ENCODE results near the gene NMNAT2. TPM values are rescaled to one million over a fixed set of nuclear protein-coding genes. Genes with fewer than 3 reads are reported as not detected.

Gene NMNAT2
- total and polyA plus RNA-seq, 4 donors, result 0.10 to 1.1 (median 0.94) TPM

DNA sequence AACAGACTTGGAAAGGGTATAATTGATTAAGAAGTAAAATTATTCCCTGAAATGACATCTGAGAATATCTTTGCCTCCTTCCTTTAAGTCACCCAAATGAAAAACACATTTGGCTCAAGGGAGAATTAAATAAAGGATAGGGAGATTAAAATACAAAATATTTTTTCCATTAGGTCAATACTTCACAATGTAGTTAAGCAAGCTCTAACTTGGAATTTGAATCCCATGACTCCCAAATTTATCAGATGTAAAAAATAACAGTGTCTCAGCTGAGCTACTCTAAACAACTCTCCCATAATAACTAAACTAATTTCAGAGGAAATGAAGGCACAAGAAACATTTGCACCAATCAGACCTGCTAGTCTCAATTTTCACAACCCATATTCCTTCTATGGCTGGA lies 6.5 kb upstream of the NMNAT2 start:
- no peaks in the 10 kb centered on the region for H3K4me1 ChIP-seq (ENCODE audit: control insufficient read depth in 5 of 5, insufficient read depth in 5 of 5, low read length in 5 of 5)
- TF ChIP-seq, protein P1, sequence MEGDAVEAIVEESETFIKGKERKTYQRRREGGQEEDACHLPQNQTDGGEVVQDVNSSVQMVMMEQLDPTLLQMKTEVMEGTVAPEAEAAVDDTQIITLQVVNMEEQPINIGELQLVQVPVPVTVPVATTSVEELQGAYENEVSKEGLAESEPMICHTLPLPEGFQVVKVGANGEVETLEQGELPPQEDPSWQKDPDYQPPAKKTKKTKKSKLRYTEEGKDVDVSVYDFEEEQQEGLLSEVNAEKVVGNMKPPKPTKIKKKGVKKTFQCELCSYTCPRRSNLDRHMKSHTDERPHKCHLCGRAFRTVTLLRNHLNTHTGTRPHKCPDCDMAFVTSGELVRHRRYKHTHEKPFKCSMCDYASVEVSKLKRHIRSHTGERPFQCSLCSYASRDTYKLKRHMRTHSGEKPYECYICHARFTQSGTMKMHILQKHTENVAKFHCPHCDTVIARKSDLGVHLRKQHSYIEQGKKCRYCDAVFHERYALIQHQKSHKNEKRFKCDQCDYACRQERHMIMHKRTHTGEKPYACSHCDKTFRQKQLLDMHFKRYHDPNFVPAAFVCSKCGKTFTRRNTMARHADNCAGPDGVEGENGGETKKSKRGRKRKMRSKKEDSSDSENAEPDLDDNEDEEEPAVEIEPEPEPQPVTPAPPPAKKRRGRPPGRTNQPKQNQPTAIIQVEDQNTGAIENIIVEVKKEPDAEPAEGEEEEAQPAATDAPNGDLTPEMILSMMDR (IDR thresholded peaks at IDR 0.05; ENCODE audit: control extremely low read depth, extremely low read depth), result no peak

DNA sequence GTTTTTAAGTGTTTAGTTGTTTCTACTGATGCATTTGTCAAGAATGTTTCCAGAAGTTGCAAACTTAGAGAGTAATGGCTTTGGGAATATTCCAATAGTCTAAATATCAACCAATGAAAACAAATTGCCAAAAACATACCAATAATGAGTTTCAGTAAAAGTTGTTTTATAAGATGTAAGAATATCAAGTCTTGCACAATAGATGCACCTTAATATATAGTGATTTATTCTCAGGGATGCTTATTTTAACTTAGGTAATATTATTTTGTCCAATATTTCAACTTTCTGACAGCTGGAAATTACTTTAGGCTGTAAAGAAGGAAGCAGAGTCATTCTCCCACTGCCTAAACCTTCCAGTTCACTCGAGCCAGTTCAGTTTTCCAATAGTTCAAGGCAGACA lies 5.4 kb upstream of the NMNAT2 start:
- ATAC-seq (ENCODE audit: insufficient read depth, low FRiP score) (no peak), DNase-seq (no peak)
- 35 to 48% methylated on average over 1 of the region's 1 CpG for WGBS, 2 donors
- peaks cover 0 to 19% (median 16%) of the 10 kb centered on the region in 3 donors for H3K27me3 ChIP-seq (ENCODE audit: control insufficient read depth in 3 of 3, insufficient read depth in 3 of 3, low read length in 2 of 3)
- H3K27ac ChIP-seq (ENCODE audit: low read depth in 1 of 2, low read length in 1 of 2), result no peak overlapping the region
- H3K4me3 ChIP-seq, result no peak overlapping the region
- H3K4me1 ChIP-seq (ENCODE audit: control insufficient read depth in 5 of 5, insufficient read depth in 5 of 5, low read length in 5 of 5), result no peaks in the 10 kb centered on the region
- H3K9me3 ChIP-seq (ENCODE audit: control insufficient read depth in 4 of 4, insufficient read depth in 3 of 4, low read length in 3 of 4), result peaks cover 0 to 2% (median 0%) of the 10 kb centered on the region in 4 donors
- H3K36me3 ChIP-seq (ENCODE audit: control insufficient read depth in 4 of 4, insufficient read depth in 4 of 4, low read length in 4 of 4), result no peaks in the 10 kb centered on the region
- TF ChIP-seq, protein P1 (IDR thresholded peaks at IDR 0.05; ENCODE audit: control extremely low read depth, extremely low read depth), result no peak
- no peak overlapping the region for H3K9ac ChIP-seq (ENCODE audit: insufficient read depth in 1 of 2, low read length in 2 of 2)

More for the DNA sequence above, 6.5 kb upstream of the NMNAT2 start:
- H3K9me3 ChIP-seq (ENCODE audit: control insufficient read depth in 4 of 4, insufficient read depth in 3 of 4, low read length in 3 of 4), result no peaks in the 10 kb centered on the region
- no peak overlapping the region for H3K9ac ChIP-seq (ENCODE audit: insufficient read depth in 1 of 2, low read length in 2 of 2)
- no peak overlapping the region for H3K4me3 ChIP-seq
- H3K27me3 ChIP-seq (ENCODE audit: control insufficient read depth in 3 of 3, insufficient read depth in 3 of 3, low read length in 2 of 3), result peaks cover 0 to 8% (median 7%) of the 10 kb centered on the region in 3 donors
- H3K36me3 ChIP-seq (ENCODE audit: control insufficient read depth in 4 of 4, insufficient read depth in 4 of 4, low read length in 4 of 4), result no peaks in the 10 kb centered on the region
- H3K27ac ChIP-seq (ENCODE audit: low read depth in 1 of 2, low read length in 1 of 2), result no peak overlapping the region
- ATAC-seq (ENCODE audit: insufficient read depth, low FRiP score) (no peak), DNase-seq (no peak)

DNA sequence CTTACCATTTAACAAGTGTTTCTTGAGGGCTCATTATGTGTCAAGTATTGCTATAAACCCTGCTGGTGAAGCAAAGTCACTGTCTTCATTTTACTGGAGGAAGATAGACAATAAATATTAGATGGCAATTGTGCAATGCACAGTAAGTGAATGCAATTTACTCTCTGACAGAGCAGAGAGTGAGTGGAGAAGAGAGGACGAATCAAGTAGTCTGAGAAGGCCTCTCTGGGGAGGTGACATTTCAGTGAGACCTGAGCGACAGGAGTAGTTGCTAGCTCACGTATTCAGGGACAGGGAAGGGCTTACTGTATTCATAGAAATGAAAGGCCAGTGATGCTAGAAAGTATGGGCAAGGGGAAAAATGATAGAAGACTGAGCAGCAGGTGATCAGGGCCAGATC lies 1.2 kb upstream of the NMNAT2 start:
- peaks cover 0 to 4% (median 0%) of the 10 kb centered on the region in 4 donors for H3K9me3 ChIP-seq (ENCODE audit: control insufficient read depth in 4 of 4, insufficient read depth in 3 of 4, low read length in 3 of 4)
- DNase-seq, result no peak
- H3K4me3 ChIP-seq, result no peak overlapping the region
- H3K9ac ChIP-seq (ENCODE audit: insufficient read depth in 1 of 2, low read length in 2 of 2), result no peak overlapping the region
- TF ChIP-seq, protein P1 (IDR thresholded peaks at IDR 0.05; ENCODE audit: control extremely low read depth, extremely low read depth), result no peak
- no peak for ATAC-seq (ENCODE audit: insufficient read depth, low FRiP score)
- H3K27ac ChIP-seq (ENCODE audit: low read depth in 1 of 2, low read length in 1 of 2), result no peak overlapping the region
- peaks cover 0 to 16% (median 8%) of the 10 kb centered on the region in 5 donors for H3K4me1 ChIP-seq (ENCODE audit: control insufficient read depth in 5 of 5, insufficient read depth in 5 of 5, low read length in 5 of 5)
- 75 to 86% methylated on average over 3 of the region's 3 CpGs for WGBS, 2 donors
- H3K27me3 ChIP-seq (ENCODE audit: control insufficient read depth in 3 of 3, insufficient read depth in 3 of 3, low read length in 2 of 3), result peaks cover 0 to 44% (median 35%) of the 10 kb centered on the region in 3 donors
- no peaks in the 10 kb centered on the region for H3K36me3 ChIP-seq (ENCODE audit: control insufficient read depth in 4 of 4, insufficient read depth in 4 of 4, low read length in 4 of 4)

- no peak for DNase-seq
- H3K4me3 ChIP-seq, result no peak overlapping the region
- no peaks in the 10 kb centered on the region for H3K36me3 ChIP-seq (ENCODE audit: control insufficient read depth in 4 of 4, insufficient read depth in 4 of 4, low read length in 4 of 4)
- 75 to 81% methylated on average over 6 of the region's 6 CpGs for WGBS, 2 donors
- H3K9ac ChIP-seq (ENCODE audit: insufficient read depth in 1 of 2, low read length in 2 of 2), result no peak overlapping the region
- H3K27ac ChIP-seq (ENCODE audit: low read depth in 1 of 2, low read length in 1 of 2), result no peak overlapping the region
- H3K9me3 ChIP-seq (ENCODE audit: control insufficient read depth in 4 of 4, insufficient read depth in 3 of 4, low read length in 3 of 4), result peaks cover 0 to 4% (median 0%) of the 10 kb centered on the region in 4 donors
- H3K4me1 ChIP-seq (ENCODE audit: control insufficient read depth in 5 of 5, insufficient read depth in 5 of 5, low read length in 5 of 5), result peaks cover 0 to 16% (median 8%) of the 10 kb centered on the region in 5 donors
- no peak for ATAC-seq (ENCODE audit: insufficient read depth, low FRiP score)
- peaks cover 0 to 44% (median 35%) of the 10 kb centered on the region in 3 donors for H3K27me3 ChIP-seq (ENCODE audit: control insufficient read depth in 3 of 3, insufficient read depth in 3 of 3, low read length in 2 of 3)
- TF ChIP-seq, protein P1 (IDR thresholded peaks at IDR 0.05; ENCODE audit: control extremely low read depth, extremely low read depth), result no peak
Measured at GRCh38 chr1:183418696-183419095, 516 bp upstream of the NMNAT2 start.

Measured in lung (tissue), 12 donors.